A549 (cell line): ENCODE data around the gene ANO3. TPM values are rescaled to one million over a fixed set of nuclear protein-coding genes. Genes with fewer than 3 reads are reported as not detected.

Experiments
- ATAC-seq, 2 experiments: fragments of 200-7000 bp in 1 of 2; fragments of >200 bp in 1 of 2; cut with Nextera tagmentation in 1 of 2; cut with Tn5 transposase in 1 of 2; 3 replicates each; pipeline versions ENCODE4 v1.8.0 to v1.9.1; 2018 to 2020; ENCODE audit warnings: mild to moderate bottlenecking in 1 of 2, moderate library complexity in 1 of 2
- CTCF ChIA-PET: fragments of 300-600 bp; sonication (Branson Sonifier 250); formaldehyde crosslinking; extraction: SDS; loops from one replicate; lab custom pipeline; 2021; ENCODE audit warnings: antibody characterized with exemption, inconsistent platforms; lab: Yijun Ruan, JAX
- POLR2A ChIA-PET: fragments of 350-600 bp; formaldehyde crosslinking; extraction: SDS; loops from one replicate; lab custom pipeline; 2021; ENCODE audit warnings: antibody characterized with exemption, inconsistent platforms; lab: Yijun Ruan, JAX
- DNase-seq, 2 experiments: peaks; one replicate each; pipeline versions ENCODE4 v3.0.0 to v3.0.0-alpha.2; 2011 to 2016; ENCODE audit warnings: low read depth in 1 of 2, low spot score in 1 of 2
- FAIRE-seq: peaks from 2 replicates; lab custom pipeline; 2011; peaks lifted over from hg19 to GRCh38; lab: Jason Lieb, UNC
- H3K27ac ChIP-seq, 2 experiments: fragments of >200 bp; sonication (Bioruptor Twin); formaldehyde crosslinking; 3 replicates each; pipeline ENCODE4 v1.5.1; 2016 to 2017
- H3K4me1 ChIP-seq: fragments of >200 bp; sonication (Bioruptor Twin); formaldehyde crosslinking; 3 replicates; pipeline ENCODE4 v1.6.1; 2016
- H3K4me2 ChIP-seq: fragments of >200 bp; sonication (Bioruptor Twin); formaldehyde crosslinking; 3 replicates; pipeline ENCODE4 v1.6.1; 2016
- H3K4me3 ChIP-seq: fragments of >200 bp; sonication (Bioruptor Twin); formaldehyde crosslinking; 3 replicates; pipeline ENCODE4 v1.5.1; 2016
- H3K9me3 ChIP-seq: fragments of >200 bp; sonication (Bioruptor Twin); formaldehyde crosslinking; 3 replicates; pipeline ENCODE4 v1.6.1; 2016
- ATOH8 ChIP-seq: fragments of 250-450 bp; sonication (Bioruptor Pico); IDR thresholded peaks from 2 replicates; pipeline ENCODE4 v1.5.0; 2020; ENCODE audit warnings: low read depth, mild to moderate bottlenecking, moderate library complexity
- BCL3 ChIP-seq: fragments of >200 bp; sonication (Bioruptor Twin); formaldehyde crosslinking; IDR thresholded peaks from 3 replicates; pipeline ENCODE4 v1.6.1; 2016
- CHD2 ChIP-seq: fragments of 150-350 bp; IDR thresholded peaks from 2 replicates; pipeline ENCODE4 v1.6.1; 2014; ENCODE audit warnings: low read length; ENCODE audit not compliant: partially characterized antibody
- CHD4 ChIP-seq: fragments of 200-600 bp; sonication (generic); IDR thresholded peaks from 2 replicates; pipeline ENCODE4 v1.6.1; 2016; ENCODE audit warnings: antibody characterized with exemption, mild to moderate bottlenecking, borderline replicate concordance
- EP300 ChIP-seq, 2 experiments: fragments of >200 bp; sonication (Bioruptor Twin); formaldehyde crosslinking; IDR thresholded peaks; 2 replicates in 1 of 2; 3 replicates in 1 of 2; pipeline ENCODE4 v1.6.1; 2016 to 2017
- FOSL2 ChIP-seq, 2 experiments: fragments of 450-650 bp in 1 of 2; fragments of >200 bp in 1 of 2; sonication (Bioruptor Twin) in 1 of 2; formaldehyde crosslinking; IDR thresholded peaks; 2 replicates each; pipeline versions ENCODE4 v1.5.0 to v1.6.1; 2016 to 2020; ENCODE audit warnings: mild to moderate bottlenecking in 1 of 2, moderate library complexity in 1 of 2
- HOXA7 ChIP-seq: fragments of 250-450 bp; sonication (Bioruptor Pico); IDR thresholded peaks from 2 replicates; pipeline ENCODE4 v1.5.0; 2020; ENCODE audit warnings: mild to moderate bottlenecking, moderate library complexity
- HOXB13 ChIP-seq: fragments of 250-450 bp; sonication (Bioruptor Pico); IDR thresholded peaks from 2 replicates; pipeline ENCODE4 v1.5.0; 2020; ENCODE audit warnings: low read depth, mild to moderate bottlenecking, moderate library complexity
- JUNB ChIP-seq: fragments of >200 bp; sonication (Bioruptor Twin); formaldehyde crosslinking; IDR thresholded peaks from 2 replicates; pipeline ENCODE4 v1.6.1; 2016
- KDM1A ChIP-seq: fragments of 200-600 bp; sonication (generic); IDR thresholded peaks from 2 replicates; pipeline ENCODE4 v1.6.1; 2016; ENCODE audit warnings: low read depth, mild to moderate bottlenecking
- MAX ChIP-seq: IDR thresholded peaks from 2 replicates; pipeline ENCODE4 v1.6.1; 2012
- NR3C1 ChIP-seq: fragments of >200 bp; sonication (Bioruptor Twin); formaldehyde crosslinking; IDR thresholded peaks from 3 replicates; pipeline ENCODE4 v1.6.1; 2017
- PHF8 ChIP-seq: fragments of 200-600 bp; sonication (generic); IDR thresholded peaks from 2 replicates; pipeline ENCODE4 v1.6.1; 2016; ENCODE audit warnings: low read depth, mild to moderate bottlenecking, antibody characterized with exemption, moderate library complexity, borderline replicate concordance
- POLR2A ChIP-seq: IDR thresholded peaks from 2 replicates; pipeline ENCODE4 v1.6.1; 2012; ENCODE audit warnings: mild to moderate bottlenecking, low read length
- RAD21 ChIP-seq, 2 experiments: fragments of >200 bp in 1 of 2; sonication (Bioruptor Twin) in 1 of 2; formaldehyde crosslinking in 1 of 2; IDR thresholded peaks in 1 of 2; conservative IDR thresholded peaks in 1 of 2; 2 replicates in 1 of 2; 3 replicates in 1 of 2; pipeline ENCODE4 v1.6.1; 2012 to 2018; ENCODE audit warnings: inconsistent platforms in 1 of 2
- REST ChIP-seq: fragments of 200-600 bp; sonication (generic); IDR thresholded peaks from 2 replicates; pipeline ENCODE4 v1.6.1; 2016; ENCODE audit warnings: antibody characterized with exemption, mild to moderate bottlenecking, moderate library complexity
- RFX5 ChIP-seq: fragments of 450-650 bp; IDR thresholded peaks from 2 replicates; pipeline ENCODE4 v1.7.1; 2014; ENCODE audit warnings: antibody characterized with exemption, mild to moderate bottlenecking, moderate library complexity
- USF2 ChIP-seq: fragments of 450-650 bp; IDR thresholded peaks from 2 replicates; pipeline ENCODE4 v1.6.1; 2014; ENCODE audit warnings: antibody characterized with exemption
- ZSCAN20 ChIP-seq: fragments of 250-450 bp; sonication (Bioruptor Pico); IDR thresholded peaks from 2 replicates; pipeline ENCODE4 v1.8.0; 2022; ENCODE audit warnings: mild to moderate bottlenecking, moderate library complexity
- WGBS: methylation state at CpG from one replicate; pipeline ENCODE4 v1.1.6; 2017; ENCODE audit errors: missing lambda C conversion rate; 5-methylcytosine and 5-hydroxymethylcytosine counted together
- polyA plus RNA-seq, 4 experiments: library from polyadenylated mRNA; depleted of rRNA in 3 of 4; stranded (reverse); fragments of >200 nt; fragmentation: RNase III in 1 of 4; extraction: RNeasy Plus Mini Kit Qiagen cat#74134 plus additional on column Dnase treatment in 1 of 4; gene quantifications; 2 replicates in 3 of 4; 3 replicates in 1 of 4; pipeline ENCODE4 v1.2.3, GENCODE V29; 2011 to 2017
- TF ChIP-seq, protein P1 (sequence below): fragments of 150-350 bp; IDR thresholded peaks from 2 replicates; pipeline ENCODE4 v1.6.1; 2014; ENCODE audit warnings: low read depth, mild to moderate bottlenecking, low read length

The ANO3 gene
- polyA plus RNA-seq, 2 of the 4 experiments (the other 2 are of a cell fraction): not detected

- Histone ChIP-seq H3K4me3 (no peak overlapping the region), H3K27ac (no peak overlapping the region), H3K4me1 (no peaks in the 10 kb centered on the region), H3K9me3 (no peaks in the 10 kb centered on the region), H3K4me2 (no peak overlapping the region)
- ATAC-seq: no peak
- ChIA-PET POLR2A (no interaction called here), CTCF (no interaction called here)
- FAIRE-seq: no peak
- TF ChIP-seq ZSCAN20 (no peak), MAX (no peak), POLR2A (no peak), USF2 (no peak), PHF8 (no peak), REST (no peak), FOSL2 (IDR thresholded peaks at IDR 0.05) (no peak), FOSL2 (CRISPR knock-in tag; IDR thresholded peaks at IDR 0.05) (no peak), RAD21 (conservative IDR thresholded peaks at IDR 0.05 in 1 of 2, IDR thresholded peaks at IDR 0.05 in 1 of 2) (no peak), NR3C1 (no peak), JUNB (no peak), ATOH8 (no peak), EP300 (IDR thresholded peaks at IDR 0.05) (no peak), HOXA7 (CRISPR knock-in tag) (no peak), BCL3 (no peak), KDM1A (no peak), RFX5 (no peak), CHD4 (no peak), CHD2 (no peak), HOXB13 (no peak)
- TF ChIP-seq, protein P1, sequence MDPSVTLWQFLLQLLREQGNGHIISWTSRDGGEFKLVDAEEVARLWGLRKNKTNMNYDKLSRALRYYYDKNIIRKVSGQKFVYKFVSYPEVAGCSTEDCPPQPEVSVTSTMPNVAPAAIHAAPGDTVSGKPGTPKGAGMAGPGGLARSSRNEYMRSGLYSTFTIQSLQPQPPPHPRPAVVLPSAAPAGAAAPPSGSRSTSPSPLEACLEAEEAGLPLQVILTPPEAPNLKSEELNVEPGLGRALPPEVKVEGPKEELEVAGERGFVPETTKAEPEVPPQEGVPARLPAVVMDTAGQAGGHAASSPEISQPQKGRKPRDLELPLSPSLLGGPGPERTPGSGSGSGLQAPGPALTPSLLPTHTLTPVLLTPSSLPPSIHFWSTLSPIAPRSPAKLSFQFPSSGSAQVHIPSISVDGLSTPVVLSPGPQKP: no peak
- no peak for DNase-seq
- 32% methylated on average over 2 of the region's 2 CpGs for WGBS
These were observed 187.5 kb downstream of the ANO3 start for GRCh38 chr11:26519469-26519868.
